HG03196 (cell line): Measurements from ENCODE around the gene SETD3.

ENCODE experiments used
- ATAC-seq: cut with Tn5 transposase; IDR thresholded peaks from one replicate; pipeline ENCODE4 v1.9.1; 2021; ENCODE audit not compliant: unreplicated experiment

Gene SETD3

GRCh38 chr14:99497894-99498293 is 17.2 kb upstream of the SETD3 start:
- ATAC-seq = no peak

- ATAC-seq = no peak
Measured at GRCh38 chr14:99497341-99497740, 16.7 kb upstream of the SETD3 start.

- no peak for ATAC-seq
Measured at GRCh38 chr14:99484106-99484505, 3.4 kb upstream of the SETD3 start.

GRCh38 chr14:99481745-99482099 is 1.1 kb upstream of the SETD3 start:
- ATAC-seq = no peak

- peak; percentile 87 for ATAC-seq
Measured at GRCh38 chr14:99480917-99481744, 472 bp upstream of the SETD3 start, which contains the start of gene CCNK. CCNK (plus strand) TSS chr14:99481409; CDS start chr14:99492678, 11,269 bp downstream.

GRCh38 chr14:99479160-99479905 is 1.3 kb downstream of the SETD3 start:
- ATAC-seq = no peak

- no peak for ATAC-seq
Measured at GRCh38 chr14:99478128-99478527, 2.5 kb downstream of the SETD3 start.

- no peak for ATAC-seq
Measured at GRCh38 chr14:99476864-99477263, 3.8 kb downstream of the SETD3 start.

GRCh38 chr14:99475660-99476059 is 5.0 kb downstream of the SETD3 start:
- no peak for ATAC-seq

GRCh38 chr14:99475179-99475578 is 5.5 kb downstream of the SETD3 start:
- no peak for ATAC-seq

GRCh38 chr14:99473458-99473857 is 7.2 kb downstream of the SETD3 start:
- ATAC-seq = no peak

- no peak for ATAC-seq
Measured at GRCh38 chr14:99472937-99473336, 7.7 kb downstream of the SETD3 start.

GRCh38 chr14:99471731-99472130 is 8.9 kb downstream of the SETD3 start:
- ATAC-seq = no peak

GRCh38 chr14:99468836-99469592 is 11.6 kb downstream of the SETD3 start:
- ATAC-seq = no peak

GRCh38 chr14:99468081-99468480 is 12.6 kb downstream of the SETD3 start:
- no peak for ATAC-seq

- no peak for ATAC-seq
Measured at GRCh38 chr14:99467336-99468078, 13.2 kb downstream of the SETD3 start.

GRCh38 chr14:99466758-99467157 is 13.9 kb downstream of the SETD3 start:
- ATAC-seq = no peak

- no peak for ATAC-seq
Measured at GRCh38 chr14:99465288-99465687, 15.4 kb downstream of the SETD3 start.

- ATAC-seq = no peak
Measured at GRCh38 chr14:99463974-99464373, 16.7 kb downstream of the SETD3 start.

- ATAC-seq = no peak
Measured at GRCh38 chr14:99462210-99462609, 18.4 kb downstream of the SETD3 start.
